OCI-LY3 (cell line): ENCODE data around the gene CCM2.

Experiments used
- H2AFZ ChIP-seq: fragments of 200-600, 300-600 bp; shearing (Covaris generic); 2 replicates; pipeline ENCODE4 v1.6.0; 2014; ENCODE audit warnings: antibody characterized with exemption, low read depth, low read length
- H3K27ac ChIP-seq: fragments of 200-600, 300-600 bp; sonication (generic); 2 replicates; pipeline ENCODE4 v1.5.1; 2014; ENCODE audit warnings: mild to moderate bottlenecking, low read length, moderate library complexity, mixed read lengths
- H3K27me3 ChIP-seq: fragments of 200-600, 300-600 bp; sonication (generic); 2 replicates; pipeline ENCODE4 v1.6.1; 2014; ENCODE audit warnings: low read depth, low read length, mixed read lengths
- H3K36me3 ChIP-seq: fragments of 200-600, 300-600 bp; sonication (generic); replicated peaks from 2 replicates; pipeline ENCODE3; 2014; ENCODE audit warnings: low read depth, low read length, mixed read lengths
- H3K4me1 ChIP-seq: fragments of 300-600, 200-600 bp; sonication (generic); 2 replicates; pipeline ENCODE4 v1.6.1; 2014; ENCODE audit warnings: low read length, mixed read lengths
- H3K4me2 ChIP-seq: fragments of 200-600, 300-600 bp; sonication (generic); 2 replicates; pipeline ENCODE4 v1.6.1; 2014; ENCODE audit warnings: low read length, mixed read lengths
- H3K4me3 ChIP-seq: fragments of 300-600, 200-600 bp; sonication (generic); 2 replicates; pipeline ENCODE4 v1.5.1; 2014; ENCODE audit warnings: antibody characterized with exemption, mild to moderate bottlenecking, low read length, moderate library complexity
- H3K79me2 ChIP-seq: fragments of 300-600, 200-600 bp; shearing (Covaris generic); 2 replicates; pipeline ENCODE4 v1.6.1; 2014; ENCODE audit warnings: mild to moderate bottlenecking, low read length, mixed read lengths
- H3K9ac ChIP-seq: fragments of 300-600, 200-600 bp; shearing (Covaris generic); 2 replicates; pipeline ENCODE4 v1.6.0; 2014; ENCODE audit warnings: mild to moderate bottlenecking, low read length, moderate library complexity
- H3K9me3 ChIP-seq: fragments of 200-600, 300-600 bp; shearing (Covaris generic); 2 replicates; pipeline ENCODE4 v1.6.1; 2014; ENCODE audit warnings: low read length, mixed read lengths; ENCODE audit not compliant: insufficient read depth
- H4K20me1 ChIP-seq: fragments of 200-600, 300-600 bp; sonication (generic); 2 replicates; pipeline ENCODE4 v1.6.1; 2016; ENCODE audit warnings: low read length, mixed read lengths; ENCODE audit not compliant: insufficient read depth
- CTCF ChIP-seq: fragments of 200-600, 300-600 bp; sonication (generic); IDR thresholded peaks from 2 replicates; pipeline ENCODE4 v1.5.1; 2014; ENCODE audit warnings: antibody characterized with exemption, low read length, low read depth
- EZH2phosphoT487 ChIP-seq: fragments of 200-600 bp; shearing (Covaris generic); IDR thresholded peaks from 2 replicates; pipeline ENCODE4 v1.6.1; 2018; ENCODE audit warnings: antibody characterized with exemption, mixed run types, low read depth

The CCM2 gene

GRCh38 chr7:44967571-44968446, 32.2 kb upstream of the CCM2 start:
- TF ChIP-seq CTCF (peak; percentile 33), EZH2phosphoT487 (no peak)
- no peak overlapping the region for H3K27ac ChIP-seq
- H3K9me3 ChIP-seq: no peaks in the 10 kb centered on the region
- H2AFZ ChIP-seq: no peak overlapping the region
- no peaks in the 10 kb centered on the region for H3K79me2 ChIP-seq
- H4K20me1 ChIP-seq: no peaks in the 10 kb centered on the region
- H3K4me1 ChIP-seq: no peaks in the 10 kb centered on the region
- H3K36me3 ChIP-seq: no peaks in the 10 kb centered on the region
- no peak overlapping the region for H3K4me2 ChIP-seq
- H3K27me3 ChIP-seq: no peaks in the 10 kb centered on the region
- no peak overlapping the region for H3K9ac ChIP-seq
- no peak overlapping the region for H3K4me3 ChIP-seq

GRCh38 chr7:44969049-44969700, 30.8 kb upstream of the CCM2 start:
- TF ChIP-seq EZH2phosphoT487 (no peak), CTCF (no peak)
- H3K79me2 ChIP-seq: no peaks in the 10 kb centered on the region
- no peaks in the 10 kb centered on the region for H3K36me3 ChIP-seq
- H3K4me1 ChIP-seq: no peaks in the 10 kb centered on the region
- no peak overlapping the region for H3K27ac ChIP-seq
- no peak overlapping the region for H2AFZ ChIP-seq
- H3K9me3 ChIP-seq: no peaks in the 10 kb centered on the region
- no peak overlapping the region for H3K4me3 ChIP-seq
- H3K4me2 ChIP-seq: no peak overlapping the region
- no peak overlapping the region for H3K9ac ChIP-seq
- H4K20me1 ChIP-seq: no peaks in the 10 kb centered on the region
- no peaks in the 10 kb centered on the region for H3K27me3 ChIP-seq

- Histone ChIP-seq H3K9ac (no peak overlapping the region), H3K79me2 (no peaks in the 10 kb centered on the region), H4K20me1 (no peaks in the 10 kb centered on the region), H3K9me3 (no peaks in the 10 kb centered on the region), H3K36me3 (no peaks in the 10 kb centered on the region), H3K27me3 (no peaks in the 10 kb centered on the region), H3K4me2 (no peak overlapping the region), H3K4me3 (no peak overlapping the region), H3K27ac (no peak overlapping the region), H2AFZ (no peak overlapping the region), H3K4me1 (no peaks in the 10 kb centered on the region)
- TF ChIP-seq EZH2phosphoT487 (no peak), CTCF (no peak)
These were observed 30.1 kb upstream of the CCM2 start for GRCh38 chr7:44969701-44970522.

- no peaks in the 10 kb centered on the region for H3K27me3 ChIP-seq
- H3K4me3 ChIP-seq: no peak overlapping the region
- no peaks in the 10 kb centered on the region for H3K9me3 ChIP-seq
- no peak overlapping the region for H2AFZ ChIP-seq
- H4K20me1 ChIP-seq: no peaks in the 10 kb centered on the region
- TF ChIP-seq CTCF: no peak
- TF ChIP-seq EZH2phosphoT487: no peak
- no peaks in the 10 kb centered on the region for H3K79me2 ChIP-seq
- H3K9ac ChIP-seq: no peak overlapping the region
- H3K4me1 ChIP-seq: no peaks in the 10 kb centered on the region
- no peak overlapping the region for H3K27ac ChIP-seq
- H3K36me3 ChIP-seq: peaks cover 6% of the 10 kb centered on the region
- no peak overlapping the region for H3K4me2 ChIP-seq
These were observed 29.4 kb upstream of the CCM2 start for GRCh38 chr7:44970523-44971051.
